Ishikawa (cell line): ENCODE results near the gene BAX.

Experiments
- CREB1 ChIP-seq: IDR thresholded peaks from 2 replicates; pipeline ENCODE4 v1.6.1; 2012; ENCODE audit warnings: low read depth
- EP300 ChIP-seq: IDR thresholded peaks from 2 replicates; pipeline ENCODE4 v1.6.1; 2012; ENCODE audit warnings: borderline replicate concordance
- TCF12 ChIP-seq: IDR thresholded peaks from 2 replicates; pipeline ENCODE4 v1.6.1; 2012; ENCODE audit warnings: low read depth
- USF1 ChIP-seq: IDR thresholded peaks from 2 replicates; pipeline ENCODE4 v1.6.1; 2012

DNA sequence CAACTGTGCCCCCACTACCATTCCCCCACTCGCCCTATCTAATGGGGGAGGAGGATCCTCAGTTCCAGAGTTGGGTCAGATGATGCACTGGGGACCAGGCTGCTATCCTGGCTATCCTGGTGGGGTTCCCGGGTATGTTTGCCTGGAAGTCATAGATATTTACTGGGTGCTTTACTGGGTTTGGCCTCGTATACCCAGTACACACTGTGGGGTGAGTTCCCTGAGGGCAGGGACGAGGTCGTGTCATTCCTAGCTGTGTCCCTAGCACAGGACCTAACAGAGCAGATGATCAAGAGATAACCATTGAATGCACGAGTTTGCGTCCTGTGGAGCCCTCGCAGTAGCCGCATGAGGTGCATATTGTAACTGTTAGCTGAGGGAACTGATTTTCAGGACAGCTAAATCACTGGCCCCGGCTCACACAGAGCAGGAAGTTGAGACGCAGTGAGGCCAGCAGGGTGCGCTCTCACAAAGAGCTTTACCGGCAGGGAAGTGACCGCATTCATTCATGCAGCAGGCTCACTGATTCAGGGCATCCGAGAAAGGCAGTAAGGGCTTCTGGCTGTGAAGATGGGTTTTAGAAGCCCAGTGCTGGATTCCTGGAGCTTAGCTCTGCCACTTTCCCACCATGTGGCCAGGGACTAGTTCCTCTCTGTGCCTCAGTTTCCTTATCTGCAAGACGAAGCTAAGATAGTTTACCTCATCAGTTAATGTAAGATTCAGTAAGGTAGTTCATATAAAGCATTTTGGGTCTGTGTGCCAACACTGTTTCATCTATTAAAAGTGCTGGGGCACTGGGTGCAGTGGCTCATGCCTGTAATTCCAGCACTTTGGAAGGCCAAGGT, 45.0 kb downstream of the BAX start:
- TF ChIP-seq USF1 (no peak), EP300 (no peak), CREB1 (no peak), TCF12 (no peak)
